CD4-positive, alpha-beta T cell treated with Interleukin-17A for 1 hour (primary cell): ENCODE measurements around the gene RAB11A.
"Not testable (repeated sequence)": the region's sequence is repeated elsewhere in the genome, so short reads cannot be mapped to it uniquely, and the experiment has no call there.

Source experiments
- DNase-seq: peaks from one replicate; pipeline ENCODE4 v3.0.0-alpha.2; 2020

RAB11A gene

GRCh38 chr15:65845826-65846519, 23.3 kb upstream of the RAB11A start:
- DNase-seq, result no peak

GRCh38 chr15:65847989-65848388, 21.3 kb upstream of the RAB11A start:
- DNase-seq, result no peak

DNA sequence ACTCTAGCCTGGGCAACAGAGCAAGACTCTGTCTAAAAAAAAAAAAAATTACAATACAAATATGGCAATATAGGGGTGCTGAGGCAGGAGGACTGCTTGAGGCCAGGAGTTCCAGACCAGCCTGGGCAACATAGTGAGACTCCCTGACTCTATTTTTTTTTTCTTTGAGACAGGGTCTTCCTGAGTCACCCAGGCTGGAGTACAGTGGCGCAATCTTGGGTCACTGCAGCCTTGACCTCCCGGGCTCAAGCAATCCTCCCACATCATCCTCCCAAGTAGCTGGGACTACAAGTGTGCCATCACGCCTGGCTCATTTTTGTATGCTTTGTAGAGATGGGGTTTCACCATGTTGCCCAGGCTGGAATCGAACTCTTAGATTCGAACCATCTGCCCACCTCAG, 17.3 kb upstream of the RAB11A start:
- no peak for DNase-seq

GRCh38 chr15:65856821-65857455, 12.4 kb upstream of the RAB11A start:
- DNase-seq, result peak; percentile 85

- DNase-seq, result no peak
Observed at GRCh38 chr15:65857718-65858402, 11.4 kb upstream of the RAB11A start.

DNA sequence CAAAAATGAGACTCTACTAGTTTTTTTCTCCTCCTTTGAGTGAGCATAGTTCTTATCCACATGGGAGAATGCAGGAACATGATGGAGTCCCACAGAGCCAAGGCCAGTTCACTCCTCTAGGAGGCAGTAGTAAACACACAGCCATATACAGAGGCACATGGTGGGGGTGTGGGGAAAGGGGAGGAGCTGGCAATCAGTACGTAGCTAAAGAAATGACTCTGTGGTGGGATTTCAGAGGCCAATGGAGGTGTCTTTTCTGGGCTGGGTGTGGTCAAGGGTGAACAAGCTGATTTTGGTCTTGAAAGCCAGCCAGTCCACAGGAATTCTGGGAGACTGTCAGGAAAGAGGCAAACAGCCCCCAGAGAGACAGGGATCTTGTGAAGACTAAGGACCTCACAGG, 6.6 kb upstream of the RAB11A start:
- DNase-seq, result peak; percentile 76

GRCh38 chr15:65863106-65863505, 6.2 kb upstream of the RAB11A start:
- DNase-seq, result no peak

- no peak for DNase-seq
Observed at GRCh38 chr15:65867244-65867643, 2.0 kb upstream of the RAB11A start.

DNA sequence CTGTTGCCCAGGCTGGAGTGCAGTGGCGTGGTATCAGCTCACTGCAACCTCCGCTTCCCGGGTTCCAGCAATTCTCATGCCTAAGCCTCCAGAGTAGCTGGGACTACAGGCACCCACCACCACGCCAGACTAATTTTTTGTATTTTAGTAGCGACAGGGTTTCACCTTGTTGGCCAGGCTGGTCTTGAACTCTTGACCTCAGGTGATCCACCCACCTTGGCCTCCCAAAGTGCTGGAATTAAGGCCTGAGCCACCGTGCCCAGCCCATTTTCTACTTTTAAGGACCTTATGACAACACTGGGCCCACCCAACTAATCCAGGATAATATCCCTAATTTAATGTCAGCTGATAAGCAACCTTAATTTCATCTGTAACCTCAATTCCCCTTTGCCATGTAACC, 1.4 kb upstream of the RAB11A start:
- DNase-seq, result not testable (repeated sequence)

DNA sequence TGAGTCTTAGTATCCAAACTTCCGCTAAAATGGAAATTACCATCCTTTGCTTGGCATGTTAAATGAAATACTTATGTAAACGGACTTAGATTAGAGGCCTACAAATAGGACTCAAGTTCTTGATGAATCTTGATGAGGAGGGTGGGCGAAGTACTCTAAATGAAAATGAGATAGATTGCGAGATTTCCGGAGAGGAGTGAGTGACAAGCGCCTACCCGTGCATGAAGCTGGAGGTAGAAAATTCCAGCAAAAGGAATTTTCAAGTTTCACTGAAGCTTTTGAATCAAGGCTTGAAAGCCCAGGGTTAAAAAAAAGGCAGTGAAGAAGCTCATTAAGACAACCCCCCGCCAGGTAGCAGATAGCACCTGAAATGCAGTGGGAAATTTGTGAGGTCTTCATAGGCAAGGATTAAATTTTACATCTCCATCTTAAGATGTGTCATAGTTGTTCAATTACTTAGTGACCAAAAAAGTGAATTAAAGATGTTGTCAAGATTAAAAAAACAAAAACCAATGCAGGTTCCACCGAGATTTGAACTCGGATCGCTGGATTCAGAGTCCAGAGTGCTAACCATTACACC, 655 bp upstream of the RAB11A start:
- no peak for DNase-seq

- peak; percentile 23 for DNase-seq
Observed at GRCh38 chr15:65869954-65870871, 922 bp downstream of the RAB11A start.

DNA sequence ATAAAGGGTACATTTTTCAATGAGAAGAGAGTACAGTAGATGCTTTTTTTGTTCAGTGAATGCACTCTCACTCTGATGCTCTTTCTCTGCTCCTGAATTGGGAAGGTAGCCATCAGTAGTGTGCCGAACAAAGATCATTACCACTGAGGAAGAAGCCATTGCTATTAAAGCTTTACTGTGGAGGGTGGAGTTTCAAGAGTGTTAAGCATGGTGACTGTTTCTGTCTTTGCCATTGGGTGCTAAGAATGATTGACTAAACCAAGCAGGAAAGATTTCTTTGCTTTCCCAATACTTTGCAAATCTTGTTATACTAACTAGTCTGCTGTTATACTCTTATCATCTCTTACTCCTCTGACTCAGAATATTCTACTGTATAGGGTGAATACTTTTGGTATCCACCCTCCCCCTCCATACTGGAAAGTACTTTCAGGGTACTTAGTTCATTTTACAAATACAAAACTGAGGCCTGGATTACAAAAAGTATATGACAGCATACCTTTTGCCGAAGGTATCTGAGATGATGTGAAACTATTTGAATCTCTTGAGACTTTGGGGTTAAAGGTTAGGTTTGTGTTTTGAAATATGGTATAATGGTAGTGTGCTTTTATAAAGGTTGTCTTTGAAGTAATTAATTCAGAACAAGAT, 1.7 kb downstream of the RAB11A start:
- DNase-seq, result peak; percentile 31

DNA sequence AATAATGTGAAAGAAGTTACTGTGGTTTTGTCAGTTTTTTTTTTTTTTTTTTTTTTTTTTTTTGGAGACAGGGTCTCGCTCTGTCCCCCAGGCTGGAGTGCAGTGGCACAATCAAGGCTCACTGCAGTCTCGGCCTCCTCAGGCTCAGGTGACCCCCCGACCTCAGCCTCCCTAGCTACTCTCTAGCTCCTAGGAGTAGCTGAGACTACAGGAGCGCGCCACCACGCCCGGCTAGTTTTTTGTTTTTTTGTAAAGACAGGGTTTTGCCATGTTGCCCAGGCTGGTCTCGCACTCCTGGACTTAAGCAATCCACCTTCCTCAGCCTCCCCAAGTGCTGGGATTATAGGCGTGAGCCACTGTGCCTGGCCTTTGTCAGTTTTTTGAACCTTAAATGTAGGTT, 2.6 kb downstream of the RAB11A start:
- DNase-seq, result not testable (repeated sequence)

- not testable (repeated sequence) for DNase-seq
Observed at GRCh38 chr15:65872596-65872995, 3.3 kb downstream of the RAB11A start.

- no peak for DNase-seq
Observed at GRCh38 chr15:65873256-65873655, 4.0 kb downstream of the RAB11A start.

DNA sequence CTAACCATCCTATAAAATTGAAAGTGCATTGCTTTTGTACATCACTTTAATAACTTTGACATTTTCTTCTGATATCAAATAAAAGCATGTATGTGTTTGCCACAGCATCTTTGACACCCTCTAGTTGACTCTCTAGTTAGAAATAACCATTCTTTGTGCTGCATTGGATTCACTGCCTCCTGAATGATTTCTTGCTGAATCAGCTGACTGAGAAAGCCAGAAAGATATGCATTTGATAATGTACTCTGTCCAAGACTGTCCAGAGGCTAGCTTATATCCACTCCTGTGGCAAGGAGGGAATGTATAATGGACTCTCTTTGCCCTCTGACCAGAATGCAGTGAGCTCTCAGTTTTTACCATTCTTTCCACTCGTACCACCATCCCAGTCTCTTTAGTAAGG, 6.2 kb downstream of the RAB11A start:
- no peak for DNase-seq

GRCh38 chr15:65877749-65878148, 8.5 kb downstream of the RAB11A start:
- no peak for DNase-seq

DNA sequence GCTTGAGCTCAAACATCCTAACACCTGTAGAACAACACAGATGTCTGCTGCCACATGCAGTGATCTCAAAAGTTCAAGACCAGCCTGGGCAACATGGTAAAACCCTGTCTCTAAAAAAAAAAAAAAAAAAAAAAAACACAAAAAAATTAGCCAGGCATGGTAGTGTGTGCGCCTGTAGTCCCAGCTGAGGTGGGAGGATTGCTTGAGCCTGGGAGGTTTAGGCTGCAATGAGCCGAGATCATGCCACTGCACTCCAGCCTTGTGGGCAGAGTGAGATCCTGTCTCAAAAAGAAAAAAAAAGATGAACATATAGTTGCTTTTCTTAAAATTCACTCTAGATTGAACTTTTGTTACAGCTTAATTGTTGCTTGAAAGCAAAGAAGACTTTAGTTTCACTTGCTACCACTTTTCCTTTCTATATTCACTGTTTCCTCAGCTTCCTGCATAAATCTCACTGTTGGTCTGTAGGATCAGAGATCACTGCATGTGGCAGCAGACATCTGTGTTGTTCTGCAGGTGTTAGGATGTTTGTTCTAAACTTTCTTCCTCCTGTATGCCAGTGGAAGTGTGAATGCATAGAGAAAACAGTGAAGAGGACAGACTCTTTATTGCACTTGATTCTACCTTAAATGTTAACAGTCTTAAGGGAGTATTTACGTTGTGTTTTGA, 12.6 kb downstream of the RAB11A start:
- DNase-seq, result no peak

DNA sequence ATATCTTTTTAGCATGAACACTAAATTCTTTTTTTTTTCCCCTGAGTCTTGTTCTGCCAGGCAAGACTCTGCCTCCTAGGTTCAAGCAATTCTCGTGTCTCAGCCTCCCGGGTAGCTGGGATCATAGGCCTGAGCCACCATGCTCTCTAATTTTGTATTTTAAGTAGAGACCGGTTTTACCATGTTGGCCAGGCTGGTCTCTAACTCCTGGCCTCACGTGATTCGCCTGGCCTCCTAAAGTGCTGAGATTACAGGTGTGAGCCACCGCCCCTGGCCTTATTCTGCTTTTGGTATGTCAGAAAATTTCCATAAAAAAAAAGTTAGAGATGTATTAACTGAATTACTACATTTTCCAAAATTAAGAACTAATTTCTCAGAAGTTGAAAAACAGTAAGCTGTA, 14.3 kb downstream of the RAB11A start:
- no peak for DNase-seq

DNA sequence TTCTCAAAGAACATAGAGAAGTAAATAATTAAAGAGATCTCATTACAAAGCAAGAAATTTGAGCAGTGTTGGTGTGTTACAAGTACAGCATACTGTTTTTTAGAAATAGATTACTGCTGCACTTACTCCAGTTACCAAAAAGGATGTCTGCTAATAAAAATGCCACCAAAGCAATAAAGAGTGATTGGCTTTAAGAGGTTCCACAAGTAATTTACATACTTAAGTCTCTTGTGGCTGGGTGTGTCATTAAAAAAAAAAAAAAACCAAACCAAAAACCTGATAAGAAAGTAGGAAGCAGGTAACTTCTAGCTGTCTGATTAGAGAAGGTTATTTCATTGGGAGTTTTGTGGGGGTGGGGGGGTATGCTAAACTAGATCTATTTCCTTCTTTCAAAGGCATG, 15.2 kb downstream of the RAB11A start:
- DNase-seq, result peak; percentile 24

DNA sequence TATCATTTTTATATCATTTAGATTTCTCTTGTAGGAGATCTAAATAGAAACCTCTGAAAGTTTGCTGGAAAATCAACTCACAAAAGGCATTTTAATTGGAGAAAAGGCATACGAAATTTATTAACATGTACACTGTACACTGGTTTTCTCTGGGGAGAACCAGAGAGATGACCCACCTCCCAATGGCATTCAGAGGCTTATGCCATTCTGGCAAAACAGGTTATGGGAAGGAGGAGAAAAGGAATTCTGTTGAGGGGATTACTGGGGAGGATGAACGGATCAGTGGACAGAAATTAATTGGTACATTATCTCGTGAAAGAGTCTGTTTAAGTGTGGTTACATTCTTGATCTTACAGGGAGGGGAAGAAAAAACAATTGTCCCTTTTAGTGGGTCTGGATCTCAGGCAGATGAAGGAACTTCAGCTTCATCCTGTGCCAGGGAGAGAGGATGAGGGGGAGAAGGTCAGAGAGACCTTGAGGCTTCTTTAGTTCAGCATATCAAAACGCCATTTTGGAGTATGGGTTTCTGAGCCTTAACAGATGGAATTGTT, 16.5 kb downstream of the RAB11A start:
- no peak for DNase-seq
